GM12878 (cell line): Measurements from ENCODE around the gene TCOF1. TPM values are rescaled to one million over a fixed set of nuclear protein-coding genes. Genes with fewer than 3 reads are reported as not detected.

Experiments
- BHLHE40 ChIP-seq, 2 experiments: fragments of 450-650 bp in 1 of 2; IDR thresholded peaks; 2 replicates each; pipeline ENCODE4 v1.6.1; 2011 to 2017; ENCODE audit warnings: low read depth in 2 of 2, borderline replicate concordance in 1 of 2, improper control_type of control experiment in 1 of 2, low read length in 1 of 2, mild to moderate bottlenecking in 1 of 2
- BMI1 ChIP-seq: fragments of 450-650 bp; IDR thresholded peaks from 2 replicates; pipeline ENCODE4 v1.6.1; 2016; ENCODE audit warnings: mild to moderate bottlenecking, moderate library complexity, borderline replicate concordance
- CEBPZ ChIP-seq: fragments of 150-350 bp; IDR thresholded peaks from 2 replicates; pipeline ENCODE4 v1.6.1; 2016; ENCODE audit warnings: low read depth, low read length
- CHD4 ChIP-seq: fragments of 200-600 bp; sonication (generic); IDR thresholded peaks from 2 replicates; pipeline ENCODE4 v1.6.1; 2016; ENCODE audit warnings: mild to moderate bottlenecking
- EGR1 ChIP-seq, 2 experiments: IDR thresholded peaks; 1 replicate in 1 of 2; 2 replicates in 1 of 2; pipeline ENCODE4 v1.6.1; 2011 to 2012; ENCODE audit warnings: low read depth in 2 of 2, low read length in 2 of 2, borderline replicate concordance in 1 of 2, mild to moderate bottlenecking in 1 of 2, moderate library complexity in 1 of 2
- EP300 ChIP-seq, 2 experiments: fragments of 150-350 bp in 1 of 2; IDR thresholded peaks; 2 replicates each; pipeline ENCODE4 v1.6.1; 2011 to 2012; ENCODE audit warnings: low read depth in 2 of 2, low read length in 2 of 2, borderline replicate concordance in 1 of 2, improper control_type of control experiment in 1 of 2, inconsistent platforms in 1 of 2; ENCODE audit not compliant: control insufficient read depth in 1 of 2
- ESRRA ChIP-seq: IDR thresholded peaks from 2 replicates; pipeline ENCODE4 v1.6.1; 2012; ENCODE audit warnings: mild to moderate bottlenecking, low read length, improper control_type of control experiment
- ETV6 ChIP-seq, 2 experiments: fragments of 450-650 bp in 1 of 2; IDR thresholded peaks in 1 of 2; conservative IDR thresholded peaks in 1 of 2; 2 replicates each; pipeline ENCODE4 v1.6.1; 2014; ENCODE audit warnings: antibody characterized with exemption in 1 of 2, borderline replicate concordance in 1 of 2, low read depth in 1 of 2, mild to moderate bottlenecking in 1 of 2, moderate library complexity in 1 of 2
- EZH2 ChIP-seq: IDR thresholded peaks from 2 replicates; pipeline ENCODE4 v1.6.1; 2012; ENCODE audit warnings: low read depth, mild to moderate bottlenecking, control low read depth, inconsistent platforms, low read length, borderline replicate concordance; ENCODE audit not compliant: control insufficient read depth
- HDGF ChIP-seq: fragments of 450-650 bp; IDR thresholded peaks from 2 replicates; pipeline ENCODE4 v1.6.1; 2016; ENCODE audit warnings: antibody characterized with exemption
- IKZF1 ChIP-seq: fragments of 450-650 bp; conservative IDR thresholded peaks from 2 replicates; pipeline ENCODE4 v1.6.1; 2017; ENCODE audit warnings: antibody characterized with exemption, mild to moderate bottlenecking
- KLF5 ChIP-seq: fragments of 450-650 bp; IDR thresholded peaks from 2 replicates; pipeline ENCODE4 v1.6.1; 2014; ENCODE audit warnings: mild to moderate bottlenecking; ENCODE audit not compliant: partially characterized antibody
- MAX ChIP-seq: IDR thresholded peaks from 2 replicates; pipeline ENCODE4 v1.6.1; 2012; ENCODE audit warnings: low read depth, low read length, improper control_type of control experiment
- NR2F1 ChIP-seq: fragments of 450-650 bp; conservative IDR thresholded peaks from 2 replicates; pipeline ENCODE4 v1.6.1; 2017; ENCODE audit warnings: mild to moderate bottlenecking
- PKNOX1 ChIP-seq: fragments of 450-650 bp; IDR thresholded peaks from 2 replicates; pipeline ENCODE4 v1.6.1; 2016; ENCODE audit warnings: mild to moderate bottlenecking
- RAD21 ChIP-seq: IDR thresholded peaks from 2 replicates; pipeline ENCODE4 v1.6.1; 2011; ENCODE audit warnings: mild to moderate bottlenecking, low read depth, low read length, moderate library complexity; ENCODE audit not compliant: insufficient read depth
- RAD51 ChIP-seq: fragments of 450-650 bp; IDR thresholded peaks from 2 replicates; pipeline ENCODE4 v1.6.1; 2016; ENCODE audit warnings: moderate library complexity, mild to moderate bottlenecking, inconsistent platforms
- RELA ChIP-seq: fragments of 450-650 bp; IDR thresholded peaks from 2 replicates; pipeline ENCODE4 v1.8.0; 2014; ENCODE audit warnings: borderline replicate concordance; ENCODE audit not compliant: partially characterized antibody
- RFX5 ChIP-seq: IDR thresholded peaks from 2 replicates; pipeline ENCODE4 v1.6.1; 2011; ENCODE audit warnings: low read depth, low read length, improper control_type of control experiment
- SIN3A ChIP-seq: IDR thresholded peaks from 2 replicates; pipeline ENCODE4 v1.6.1; 2012; ENCODE audit warnings: low read depth, low read length, improper control_type of control experiment
- SPI1 ChIP-seq: IDR thresholded peaks from 2 replicates; pipeline ENCODE4 v1.6.1; 2011; ENCODE audit warnings: low read depth, mild to moderate bottlenecking, low read length, moderate library complexity, borderline replicate concordance; ENCODE audit not compliant: insufficient read depth
- TARDBP ChIP-seq: IDR thresholded peaks from 2 replicates; pipeline ENCODE4 v1.6.1; 2016; ENCODE audit warnings: borderline replicate concordance
- USF2 ChIP-seq: IDR thresholded peaks from 2 replicates; pipeline ENCODE4 v1.6.1; 2011; ENCODE audit warnings: low read depth, low read length, improper control_type of control experiment, borderline replicate concordance
- ZNF622 ChIP-seq: fragments of 450-650 bp; IDR thresholded peaks from 2 replicates; pipeline ENCODE4 v1.6.1; 2017; ENCODE audit warnings: mild to moderate bottlenecking, inconsistent platforms
- polyA plus RNA-seq, 11 experiments: library from polyadenylated mRNA; depleted of rRNA in 4 of 11; unstranded in 6 of 11; stranded (reverse) in 5 of 11; fragments of >200 nt; fragmentation: Nextera tagmentation in 4 of 11; fragmentation: Illumina TruSeq in 1 of 11; extraction: Ambion mirVana in 4 of 11; extraction: Trizol in 1 of 11; gene quantifications; 1 replicate in 1 of 11; 2 replicates in 10 of 11; pipeline versions ENCODE4 v1.2.1 to v1.2.3, GENCODE V29; 2011 to 2016; ENCODE audit warnings: inconsistent platforms in 2 of 11, missing spikeins in 2 of 11, low read depth in 1 of 11
- total RNA-seq, 4 experiments: library from RNA; depleted of rRNA in 3 of 4; stranded (reverse); fragments of >200 nt in 3 of 4; fragmentation: Illumina TruSeq in 1 of 4; extraction: Trizol in 1 of 4; gene quantifications; 2 replicates each; pipeline versions ENCODE4 v1.2.1 to v1.2.3, GENCODE V29; 2013 to 2021

The TCOF1 gene
- total and polyA plus RNA-seq, 10 of the 15 experiments (the other 5 are each of a cell fraction or from before 2014, with no cell fraction given) = 8.7 to 83.9 (median 38.9) TPM

GRCh38 chr5:150350524-150351344 lies 6.8 kb upstream of the TCOF1 start (continued):
- peak; percentile 18; the same call in 1 of the 2 replicates for TF ChIP-seq MAX
- no peak for TF ChIP-seq EZH2
- no peak for TF ChIP-seq CEBPZ
- TF ChIP-seq NR2F1 = peak; percentile 100
- TF ChIP-seq USF2 = peak; percentile 49
- TF ChIP-seq SIN3A = no peak
- TF ChIP-seq KLF5 = peak; percentile 23
- TF ChIP-seq EP300 (IDR thresholded peaks at IDR 0.05; ENCODE audit: borderline replicate concordance in 1 of 2, control insufficient read depth in 1 of 2, low read depth in 2 of 2, low read length in 2 of 2) = no peak
- no peak for TF ChIP-seq RFX5
- TF ChIP-seq RAD51 = peak; percentile 73; the same call in 1 of the 2 replicates
- TF ChIP-seq EGR1 (IDR thresholded peaks at IDR 0.05; ENCODE audit: borderline replicate concordance in 1 of 2, low read depth in 2 of 2, low read length in 2 of 2) = no peak
- TF ChIP-seq RAD21 = peak; percentile 74
- no peak for TF ChIP-seq TARDBP
- peak; percentile 34 for TF ChIP-seq RELA
- TF ChIP-seq PKNOX1 = peak; percentile 81
- no peak for TF ChIP-seq CHD4
- TF ChIP-seq SPI1 = peak; percentile 26; the same call in 1 of the 2 replicates
- TF ChIP-seq IKZF1 = no peak
- TF ChIP-seq BHLHE40 (IDR thresholded peaks at IDR 0.05; ENCODE audit: borderline replicate concordance in 1 of 2, low read depth in 2 of 2, low read length in 1 of 2) = peak in 1 of 2 experiments; percentile 17; a peak in 1 of 4 replicates
- TF ChIP-seq ETV6 (conservative IDR thresholded peaks at IDR 0.05 in 1 of 2, IDR thresholded peaks at IDR 0.05 in 1 of 2; ENCODE audit: borderline replicate concordance in 1 of 2, low read depth in 1 of 2) = no peak
- TF ChIP-seq BMI1 = no peak
- TF ChIP-seq HDGF = 0 out of 2 replicates have a peak, but pooled peaks have one; percentile 46
- no peak for TF ChIP-seq ZNF622
- peak; percentile 96 for TF ChIP-seq ESRRA
